Spleen (tissue), 11 donors: ENCODE results near the gene AHI1. TPM values are rescaled to one million over a fixed set of nuclear protein-coding genes. Genes with fewer than 3 reads are reported as not detected.

Source experiments
- DNase-seq: peaks from one replicate; pipeline ENCODE4 v3.0.0-alpha.2; 2020
- H3K27ac ChIP-seq, 8 donors: fragments of 200-600 bp; sonication (generic) in 7 of 8; 1 replicate in 4 of 8; 2 replicates in 4 of 8; pipeline versions ENCODE4 v1.5.0 to v1.8.0; 2016 to 2021; ENCODE audit warnings: inconsistent platforms in 4 of 8, mild to moderate bottlenecking in 4 of 8, moderate library complexity in 1 of 8
- H3K27me3 ChIP-seq, 7 donors: fragments of 200-600 bp; sonication (generic) in 6 of 7; replicated peaks in 1 of 7; 1 replicate in 4 of 7; 2 replicates in 3 of 7; pipeline versions ENCODE4 v1.5.0 to v1.8.0; 2016 to 2021; ENCODE audit warnings: inconsistent platforms in 3 of 7, mild to moderate bottlenecking in 1 of 7
- H3K36me3 ChIP-seq, 6 donors: fragments of 200-600 bp; sonication (generic) in 5 of 6; 1 replicate in 4 of 6; 2 replicates in 2 of 6; pipeline versions ENCODE4 v1.5.0 to v1.8.0; 2016 to 2021; ENCODE audit warnings: inconsistent platforms in 2 of 6
- H3K4me1 ChIP-seq, 6 donors: fragments of 200-600 bp; sonication (generic) in 5 of 6; 1 replicate in 3 of 6; 2 replicates in 3 of 6; pipeline versions ENCODE4 v1.5.0 to v1.8.0; 2016 to 2021; ENCODE audit warnings: inconsistent platforms in 3 of 6
- H3K4me3 ChIP-seq, 8 donors: fragments of 200-600 bp; sonication (generic) in 7 of 8; 1 replicate in 4 of 8; 2 replicates in 4 of 8; pipeline versions ENCODE4 v1.5.0 to v1.8.0; 2016 to 2021; ENCODE audit warnings: inconsistent platforms in 4 of 8, mild to moderate bottlenecking in 4 of 8, moderate library complexity in 2 of 8
- H3K9me3 ChIP-seq, 8 donors: fragments of 200-600 bp; sonication (generic) in 7 of 8; 1 replicate in 4 of 8; 2 replicates in 4 of 8; pipeline versions ENCODE4 v1.5.0 to v1.8.0; 2016 to 2021; ENCODE audit warnings: inconsistent platforms in 4 of 8
- POLR2A ChIP-seq, 3 donors: fragments of 450-650 bp; IDR thresholded peaks; one replicate each; pipeline ENCODE4 v1.5.1; 2017; ENCODE audit warnings: antibody characterized with exemption in 3 of 3, mild to moderate bottlenecking in 1 of 3
- POLR2AphosphoS5 ChIP-seq, 3 donors: sonication (generic); formaldehyde crosslinking; IDR thresholded peaks; one replicate each; pipeline ENCODE4 v1.5.1; 2017; ENCODE audit warnings: antibody characterized with exemption in 3 of 3
- whole genome bisulfite sequencing, 5 donors: extraction: QIAGEN DNeasy Blood & Tissue Kit in 3 of 5; methylation state at CpG; one replicate each; pipeline versions ENCODE4 v1.1.5 to v1.1.7; 2013 to 2018; 5-methylcytosine and 5-hydroxymethylcytosine counted together
- intact Hi-C: fragments of 100-400 bp; cut with DNase I; formaldehyde crosslinking; loops from one replicate; pipeline ENCODE4 v1.15.0; 2023; ENCODE audit warnings: low total_unique reads
- polyA plus RNA-seq, 3 donors: library from polyadenylated mRNA; stranded (reverse); fragments of 200-250 nt; gene quantifications; one replicate each; pipeline ENCODE4 v1.2.1, GENCODE V29; 2013
- total RNA-seq, 7 donors: library from RNA; depleted of rRNA in 3 of 7; stranded (reverse); fragments of >200 nt in 3 of 7; fragmentation: NEBNext Ultra II Directional in 4 of 7; extraction: Animal tissue kit (Norgen Biotek cat#: 25700) in 4 of 7; gene quantifications; one replicate each; pipeline versions ENCODE4 v1.1.0 to v1.2.1, GENCODE V29; 2016 to 2021
- TF ChIP-seq, protein P1 (sequence below), 11 experiments: fragments of 200-600 bp in 7 of 11; fragments of 450-650 bp in 4 of 11; sonication (generic) in 4 of 11; IDR thresholded peaks in 8 of 11; conservative IDR thresholded peaks in 3 of 11; 1 replicate in 7 of 11; 2 replicates in 4 of 11; pipeline versions ENCODE4 v1.4.0 to v1.8.0; 2016 to 2021; ENCODE audit warnings: antibody characterized with exemption in 11 of 11, inconsistent platforms in 4 of 11, mild to moderate bottlenecking in 1 of 11
- donor health status: healthy with polysubstance abuse.
- donor health status: DM: no; HTN: no; CAD: no; lungs with moderate emphysema.
- donor health status: DM: no; HTN: no; CAD: no.
- donor health status: Bipolar disorder and iron deficiency.
- donor health status: healthy.
- donor health status: DM: no; HTN: no; CAD: no.
- donor health status: DM: yes; HTN: yes; CAD: no.

The AHI1 gene
- total and polyA plus RNA-seq, 10 donors = 3.6 to 21.8 (median 16.9) TPM

GRCh38 chr6:135270676-135271536 lies 226.6 kb downstream of the AHI1 start:
- intact Hi-C loops = no loop called here
- Histone ChIP-seq H3K27me3 (no peaks in the 10 kb centered on the region), H3K9me3 (no peaks in the 10 kb centered on the region), H3K4me3 (no peak overlapping the region), H3K4me1 (peaks cover 0 to 10% (median 0%) of the 10 kb centered on the region in 6 donors), H3K36me3 (no peaks in the 10 kb centered on the region), H3K27ac (no peak overlapping the region)
- DNase-seq = no peak
- TF ChIP-seq, protein P1, sequence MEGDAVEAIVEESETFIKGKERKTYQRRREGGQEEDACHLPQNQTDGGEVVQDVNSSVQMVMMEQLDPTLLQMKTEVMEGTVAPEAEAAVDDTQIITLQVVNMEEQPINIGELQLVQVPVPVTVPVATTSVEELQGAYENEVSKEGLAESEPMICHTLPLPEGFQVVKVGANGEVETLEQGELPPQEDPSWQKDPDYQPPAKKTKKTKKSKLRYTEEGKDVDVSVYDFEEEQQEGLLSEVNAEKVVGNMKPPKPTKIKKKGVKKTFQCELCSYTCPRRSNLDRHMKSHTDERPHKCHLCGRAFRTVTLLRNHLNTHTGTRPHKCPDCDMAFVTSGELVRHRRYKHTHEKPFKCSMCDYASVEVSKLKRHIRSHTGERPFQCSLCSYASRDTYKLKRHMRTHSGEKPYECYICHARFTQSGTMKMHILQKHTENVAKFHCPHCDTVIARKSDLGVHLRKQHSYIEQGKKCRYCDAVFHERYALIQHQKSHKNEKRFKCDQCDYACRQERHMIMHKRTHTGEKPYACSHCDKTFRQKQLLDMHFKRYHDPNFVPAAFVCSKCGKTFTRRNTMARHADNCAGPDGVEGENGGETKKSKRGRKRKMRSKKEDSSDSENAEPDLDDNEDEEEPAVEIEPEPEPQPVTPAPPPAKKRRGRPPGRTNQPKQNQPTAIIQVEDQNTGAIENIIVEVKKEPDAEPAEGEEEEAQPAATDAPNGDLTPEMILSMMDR (IDR thresholded peaks at IDR 0.05 in 8 of 11, conservative IDR thresholded peaks at IDR 0.05 in 3 of 11) = no peak
- TF ChIP-seq POLR2A (IDR thresholded peaks at IDR 0.05) (no peak), POLR2AphosphoS5 (IDR thresholded peaks at IDR 0.05) (no peak)
- WGBS, 5 donors = 48 to 67% (median 60%) methylated on average over 9 to 11 of the region's 11 CpGs

- Histone ChIP-seq H3K36me3 (no peaks in the 10 kb centered on the region), H3K4me1 (peaks cover 0 to 10% (median 0%) of the 10 kb centered on the region in 6 donors)
- intact Hi-C loops = no loop called here
Observed at GRCh38 chr6:135269481-135269891, 228.1 kb downstream of the AHI1 start.

DNA sequence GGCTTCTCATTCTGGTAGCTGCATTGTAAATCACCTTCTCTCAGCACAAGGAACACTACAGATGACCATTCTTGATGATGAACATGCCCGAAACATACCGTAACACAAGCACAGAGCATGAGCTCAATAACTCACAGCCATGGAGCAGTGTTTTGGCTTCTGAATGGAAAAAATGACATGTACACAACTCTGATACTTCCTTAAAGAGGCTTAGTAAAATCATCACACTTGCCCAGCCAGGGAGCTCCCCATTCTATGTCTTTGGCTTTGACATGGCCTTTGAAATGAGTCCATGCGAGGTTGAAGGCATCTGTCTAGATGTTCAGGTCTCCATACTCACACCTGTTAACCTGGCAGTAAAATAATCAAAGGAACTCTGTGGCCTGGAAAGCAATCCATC lies 228.8 kb downstream of the AHI1 start:
- Histone ChIP-seq H3K4me1 (peaks cover 0 to 10% (median 0%) of the 10 kb centered on the region in 6 donors), H3K4me3 (no peak overlapping the region), H3K27ac (no peak overlapping the region), H3K9me3 (no peaks in the 10 kb centered on the region), H3K36me3 (no peaks in the 10 kb centered on the region), H3K27me3 (no peaks in the 10 kb centered on the region)
- intact Hi-C loops = no loop called here
- WGBS, 5 donors = 83 to 99% (median 95%) methylated on average over 3 of the region's 3 CpGs
- TF ChIP-seq POLR2A (IDR thresholded peaks at IDR 0.05) (no peak), POLR2AphosphoS5 (IDR thresholded peaks at IDR 0.05) (no peak)
- TF ChIP-seq, protein P1 (IDR thresholded peaks at IDR 0.05 in 8 of 11, conservative IDR thresholded peaks at IDR 0.05 in 3 of 11) = no peak
- DNase-seq = no peak

More at GRCh38 chr6:135269481-135269891, 228.1 kb downstream of the AHI1 start:
- Histone ChIP-seq H3K27ac (no peak overlapping the region), H3K9me3 (no peaks in the 10 kb centered on the region), H3K4me3 (no peak overlapping the region), H3K27me3 (no peaks in the 10 kb centered on the region)
- TF ChIP-seq POLR2AphosphoS5 (IDR thresholded peaks at IDR 0.05) = no peak
- TF ChIP-seq POLR2A (IDR thresholded peaks at IDR 0.05) = no peak
- TF ChIP-seq, protein P1 (IDR thresholded peaks at IDR 0.05 in 8 of 11, conservative IDR thresholded peaks at IDR 0.05 in 3 of 11) = no peak
- DNase-seq = no peak
- 81 to 100% (median 89%) methylated on average over 1 of the region's 1 CpG for WGBS, 5 donors

GRCh38 chr6:135268263-135268662 lies 229.3 kb downstream of the AHI1 start:
- TF ChIP-seq, protein P1 (IDR thresholded peaks at IDR 0.05 in 8 of 11, conservative IDR thresholded peaks at IDR 0.05 in 3 of 11) = no peak
- TF ChIP-seq POLR2A (IDR thresholded peaks at IDR 0.05) = no peak
- TF ChIP-seq POLR2AphosphoS5 (IDR thresholded peaks at IDR 0.05) = no peak
- H3K36me3 ChIP-seq = no peaks in the 10 kb centered on the region
- H3K9me3 ChIP-seq = no peaks in the 10 kb centered on the region
- H3K4me1 ChIP-seq = peaks cover 0 to 10% (median 0%) of the 10 kb centered on the region in 6 donors
- intact Hi-C loops = no loop called here
- no peak overlapping the region for H3K27ac ChIP-seq
- H3K4me3 ChIP-seq = no peak overlapping the region
- WGBS, 5 donors = 90 to 95% (median 94%) methylated on average over 3 of the region's 3 CpGs
- H3K27me3 ChIP-seq = no peaks in the 10 kb centered on the region
- DNase-seq = no peak
